Activated CD4-positive, CD25-positive, alpha-beta regulatory T cell treated with anti-CD3 and anti-CD28 coated beads, Interleukin-2, amount 50 U/mL, for 72 hours (primary cell): Measurements from ENCODE around the gene TLDC2.
"Not testable (repeated sequence)": the region's sequence is repeated elsewhere in the genome, so short reads cannot be mapped to it uniquely, and the experiment has no call there.

Source experiments
- DNase-seq: peaks from one replicate; pipeline ENCODE4 v3.0.0; 2021

Gene TLDC2

DNA sequence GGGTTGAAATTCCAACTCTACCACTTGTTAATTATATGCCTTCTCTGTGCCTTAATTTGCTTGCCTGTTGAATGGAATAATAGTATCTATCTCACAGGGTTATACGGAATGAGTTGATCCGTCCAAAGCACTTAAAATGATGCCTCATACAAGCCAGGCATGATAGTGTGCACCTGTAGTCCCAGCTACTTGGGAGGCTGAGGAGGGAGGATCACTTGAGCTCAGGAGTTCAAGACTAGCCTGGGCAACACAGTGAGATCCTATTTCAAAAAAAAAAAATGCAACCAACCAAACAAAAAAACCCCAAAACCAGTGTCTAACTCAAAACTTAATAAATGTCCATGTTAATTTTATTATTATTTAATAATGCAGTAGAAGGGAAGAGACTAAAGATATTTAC lies 40.3 kb downstream of the TLDC2 start:
- no peak for DNase-seq

DNA sequence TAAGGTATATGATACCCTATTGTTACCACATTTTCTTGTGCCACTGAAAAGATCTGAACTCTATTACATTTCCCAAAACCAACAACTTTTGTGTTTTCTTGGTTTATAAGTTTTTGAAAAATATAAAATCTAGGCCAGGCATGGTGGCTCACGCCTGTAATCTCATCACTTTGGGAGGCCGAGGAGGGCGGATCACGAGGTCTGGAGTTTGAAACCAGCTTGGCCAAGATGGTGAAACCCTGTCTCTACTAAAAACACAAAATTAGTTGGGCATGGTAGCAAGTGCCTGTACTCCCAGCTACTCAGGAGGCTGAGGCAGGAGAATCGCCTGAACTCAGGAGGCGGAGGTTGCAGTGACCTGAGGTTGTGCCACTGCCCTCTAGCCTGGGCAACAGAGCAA lies 41.3 kb downstream of the TLDC2 start:
- no peak for DNase-seq

DNA sequence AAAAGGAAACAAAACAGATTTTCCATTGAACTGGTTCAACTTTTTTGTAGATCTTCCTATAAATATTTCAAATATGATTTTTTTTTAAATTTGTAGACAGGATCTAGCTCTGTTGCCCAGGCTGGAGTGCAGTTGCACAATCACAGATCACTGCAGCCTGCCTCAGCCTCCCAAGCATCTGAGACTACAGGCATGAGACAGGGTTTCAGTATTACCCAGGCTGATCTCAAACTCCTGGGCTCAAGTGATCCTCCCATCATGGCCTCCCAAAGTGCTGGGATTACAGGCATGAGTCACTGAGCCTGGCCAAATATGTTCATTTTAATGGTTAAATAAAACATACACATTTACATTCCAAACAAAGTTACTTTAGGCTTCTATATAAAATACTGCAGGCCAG lies 42.0 kb downstream of the TLDC2 start:
- DNase-seq: no peak

DNA sequence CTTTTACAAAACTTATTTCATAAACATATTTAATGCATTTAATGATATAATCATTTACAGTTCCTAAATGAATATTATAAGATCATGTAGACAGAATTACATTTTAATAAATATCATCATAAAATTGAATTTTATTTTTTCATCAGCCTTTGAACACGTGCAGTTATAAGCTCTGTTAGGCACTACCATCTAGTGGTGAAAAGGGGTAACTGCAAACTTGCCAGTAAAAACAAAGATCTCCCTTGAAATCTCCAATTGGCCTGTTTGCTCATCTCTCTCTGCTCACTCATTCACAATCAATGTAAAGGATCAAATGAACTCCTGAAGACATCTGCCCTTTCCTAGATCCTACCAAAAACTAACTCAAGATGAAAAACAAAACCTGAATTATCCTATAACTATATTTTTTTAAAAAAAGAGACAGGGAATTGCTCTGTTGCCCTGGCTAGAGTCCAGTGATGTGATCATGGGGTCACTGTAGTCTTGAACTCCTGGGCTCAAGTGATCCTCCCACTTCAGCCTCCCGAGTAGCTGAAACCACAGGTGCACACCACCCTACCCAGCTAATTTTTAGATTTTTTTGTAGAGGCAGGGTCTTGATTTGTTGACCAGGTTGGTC lies 43.9 kb downstream of the TLDC2 start:
- DNase-seq: no peak

DNA sequence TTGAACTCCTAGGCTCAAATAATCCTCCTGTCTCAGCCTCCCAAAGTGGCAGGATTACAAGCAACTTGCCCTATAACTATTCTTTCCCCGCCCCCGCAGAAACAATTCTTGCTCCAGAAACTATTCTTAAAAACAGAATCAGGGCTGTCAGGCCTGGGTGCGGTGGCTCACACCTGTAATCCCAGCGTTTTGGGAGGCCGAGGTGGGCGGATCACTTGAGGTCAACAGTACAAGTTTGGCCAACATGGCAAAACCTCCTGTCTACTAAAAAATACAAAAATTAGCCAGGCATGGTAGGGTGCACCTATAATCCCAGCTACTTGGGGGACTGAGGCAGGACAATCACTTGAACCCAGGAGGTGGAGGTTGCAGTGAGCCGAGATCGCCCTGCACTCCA lies 44.4 kb downstream of the TLDC2 start:
- no peak for DNase-seq

DNA sequence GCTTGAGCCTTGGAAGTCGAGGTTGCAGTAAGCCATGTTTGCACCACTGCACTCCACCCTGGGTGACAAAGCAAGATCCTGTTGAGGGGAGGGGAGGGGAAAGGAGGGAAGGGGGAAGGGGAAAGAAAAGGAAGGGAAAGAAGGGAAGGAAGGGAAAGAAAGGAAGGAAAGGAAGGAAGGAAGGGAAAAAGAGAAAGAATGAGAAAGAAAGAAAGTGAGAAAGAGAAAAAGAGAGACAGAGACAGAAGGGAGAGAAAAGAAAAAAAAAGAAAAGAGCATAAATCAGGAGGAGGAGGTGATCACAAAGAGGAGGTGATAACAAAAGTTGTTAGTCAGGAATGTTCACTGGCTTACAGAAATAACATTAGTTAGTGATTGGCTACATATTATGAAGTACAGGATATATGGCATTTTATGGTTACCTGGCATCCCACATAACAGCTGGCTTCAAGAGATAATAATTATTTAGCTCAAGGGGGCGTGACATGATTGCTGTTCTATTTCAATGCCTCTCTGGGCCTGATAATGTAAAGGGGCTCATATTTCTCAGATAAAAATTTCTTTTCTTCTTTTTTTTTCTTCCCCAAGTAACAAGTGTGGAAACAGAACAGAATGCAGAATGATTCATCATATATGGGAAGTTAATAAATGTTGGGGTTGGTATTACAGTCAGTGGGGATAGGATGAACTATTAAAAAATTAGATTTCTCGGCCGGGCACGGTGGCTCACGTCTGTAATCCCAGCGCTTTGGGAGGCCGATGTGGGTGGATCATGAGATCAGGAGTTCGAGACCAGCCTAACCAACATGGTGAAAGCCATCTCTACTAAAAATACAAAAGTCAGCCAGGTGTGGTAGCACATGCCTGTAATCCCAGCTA lies 48.5 kb downstream of the TLDC2 start:
- DNase-seq: no peak

DNA sequence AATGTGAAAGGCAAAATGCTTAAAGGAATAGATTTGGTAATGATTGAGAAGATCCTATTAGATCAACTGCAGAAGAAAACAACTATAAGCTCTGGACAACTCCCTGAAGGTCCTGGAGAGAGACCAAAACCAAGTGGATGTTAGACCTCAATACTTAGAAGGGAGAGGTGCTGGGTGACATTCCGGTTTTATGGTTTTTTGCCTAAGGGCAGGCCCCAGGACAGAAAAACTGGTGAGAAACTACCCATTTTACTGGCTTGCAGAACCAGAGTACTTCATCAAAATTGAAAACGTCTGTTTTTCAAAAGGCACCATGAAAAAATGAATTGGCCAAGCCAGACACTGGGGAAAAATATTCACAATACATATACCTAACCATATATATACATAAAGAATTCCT lies 49.3 kb downstream of the TLDC2 start:
- DNase-seq: no peak

DNA sequence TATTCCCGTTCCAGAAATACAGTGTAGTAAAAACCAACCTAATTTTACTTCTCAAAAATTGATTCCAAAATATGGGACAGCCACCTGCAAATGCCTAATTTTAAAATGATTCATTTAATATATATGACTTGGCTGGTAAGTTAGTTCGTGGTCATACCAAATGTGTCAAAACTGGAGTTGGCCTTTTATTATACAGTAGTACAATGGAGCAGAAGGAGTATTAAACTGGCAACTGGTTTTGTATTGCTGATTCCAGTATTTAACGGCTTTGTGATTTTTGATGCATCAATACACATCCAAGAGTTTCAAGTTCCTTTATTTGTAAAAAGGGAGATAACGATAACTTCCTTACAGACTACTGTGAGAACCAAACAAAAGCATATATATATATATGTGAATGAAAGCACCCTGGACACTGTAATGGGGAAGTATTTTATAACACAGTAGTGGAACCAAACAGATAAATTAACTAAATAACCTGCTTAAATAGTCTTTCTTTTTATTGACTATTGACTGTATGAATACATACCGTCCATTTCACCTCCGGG lies 50.8 kb downstream of the TLDC2 start:
- DNase-seq: no peak

DNA sequence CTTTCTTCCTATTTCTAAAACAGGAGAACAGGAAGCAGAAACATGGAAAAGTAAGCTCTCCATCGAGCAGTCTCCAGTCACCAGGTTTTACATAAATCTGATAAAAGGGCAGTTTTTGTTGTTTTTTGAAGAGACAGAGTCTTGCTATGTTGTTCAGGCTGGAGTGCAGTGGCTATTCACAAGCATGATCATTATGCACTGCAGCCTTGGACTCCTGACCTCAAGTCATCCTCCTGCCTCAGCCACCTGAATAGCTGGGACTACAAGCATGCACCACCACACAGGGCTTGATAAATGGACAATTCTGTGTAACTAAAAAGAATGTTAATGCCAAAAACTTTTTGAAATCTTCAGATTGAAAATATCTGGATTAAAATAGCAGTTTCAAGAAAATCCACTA lies 51.8 kb downstream of the TLDC2 start:
- no peak for DNase-seq

DNA sequence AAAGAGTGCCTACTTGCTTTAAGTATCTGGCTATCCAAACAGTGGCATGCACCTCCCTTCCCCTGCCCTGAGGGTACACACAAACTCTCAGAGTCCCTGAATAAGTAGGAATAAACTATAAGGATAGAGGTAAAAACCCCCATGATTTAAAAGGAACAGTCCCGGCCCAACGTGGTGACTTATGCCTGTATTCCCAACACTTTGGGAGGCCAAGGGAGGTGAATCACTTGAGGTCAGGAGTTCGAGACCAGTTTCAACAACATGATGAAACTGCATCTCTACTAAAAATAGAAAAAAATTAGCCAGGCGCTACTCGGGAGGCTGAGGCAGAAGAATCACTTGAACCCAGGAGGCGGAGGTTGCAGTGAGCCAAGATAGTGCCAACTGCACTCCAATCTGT lies 53.4 kb downstream of the TLDC2 start:
- DNase-seq: no peak

DNA sequence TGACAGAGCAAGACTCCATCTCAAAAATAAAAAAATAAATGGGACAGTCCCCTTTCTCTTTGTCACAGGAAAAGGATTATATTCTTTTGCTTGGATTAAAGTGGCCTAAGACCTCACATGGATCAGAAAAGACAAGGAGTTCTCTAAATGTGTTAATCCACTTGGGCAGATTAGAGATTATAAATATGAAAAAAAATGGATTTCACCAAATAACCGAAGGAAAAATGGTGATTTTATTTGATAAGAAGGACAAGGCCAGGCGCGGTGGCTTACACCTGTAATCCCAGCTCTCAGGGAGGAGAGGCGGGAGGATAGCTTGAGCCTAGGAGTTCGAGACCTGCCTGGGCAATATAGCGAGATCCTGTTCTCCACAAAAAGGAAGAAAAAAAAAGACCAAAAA lies 53.8 kb downstream of the TLDC2 start:
- no peak for DNase-seq

DNA sequence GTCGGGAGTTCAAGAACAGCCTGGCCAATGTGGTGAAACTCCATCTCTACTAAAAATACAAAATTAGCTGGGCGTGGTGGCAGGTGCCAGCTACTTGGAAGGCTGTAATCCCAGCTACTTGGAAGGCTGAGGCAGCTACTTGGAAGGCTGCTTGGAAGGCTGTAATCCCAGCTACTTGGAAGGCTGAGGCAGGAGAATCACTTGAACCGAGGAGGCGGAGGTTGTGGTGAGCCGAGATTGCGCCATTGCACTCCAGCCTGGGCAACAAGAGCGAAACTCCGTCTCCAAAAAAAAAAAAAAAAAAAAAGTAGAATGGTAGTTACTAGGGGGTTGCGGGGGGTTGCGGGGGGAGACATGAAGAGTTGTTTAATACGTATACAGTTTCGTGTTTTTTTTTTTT lies 56.1 kb downstream of the TLDC2 start:
- peak; percentile 3 for DNase-seq

DNA sequence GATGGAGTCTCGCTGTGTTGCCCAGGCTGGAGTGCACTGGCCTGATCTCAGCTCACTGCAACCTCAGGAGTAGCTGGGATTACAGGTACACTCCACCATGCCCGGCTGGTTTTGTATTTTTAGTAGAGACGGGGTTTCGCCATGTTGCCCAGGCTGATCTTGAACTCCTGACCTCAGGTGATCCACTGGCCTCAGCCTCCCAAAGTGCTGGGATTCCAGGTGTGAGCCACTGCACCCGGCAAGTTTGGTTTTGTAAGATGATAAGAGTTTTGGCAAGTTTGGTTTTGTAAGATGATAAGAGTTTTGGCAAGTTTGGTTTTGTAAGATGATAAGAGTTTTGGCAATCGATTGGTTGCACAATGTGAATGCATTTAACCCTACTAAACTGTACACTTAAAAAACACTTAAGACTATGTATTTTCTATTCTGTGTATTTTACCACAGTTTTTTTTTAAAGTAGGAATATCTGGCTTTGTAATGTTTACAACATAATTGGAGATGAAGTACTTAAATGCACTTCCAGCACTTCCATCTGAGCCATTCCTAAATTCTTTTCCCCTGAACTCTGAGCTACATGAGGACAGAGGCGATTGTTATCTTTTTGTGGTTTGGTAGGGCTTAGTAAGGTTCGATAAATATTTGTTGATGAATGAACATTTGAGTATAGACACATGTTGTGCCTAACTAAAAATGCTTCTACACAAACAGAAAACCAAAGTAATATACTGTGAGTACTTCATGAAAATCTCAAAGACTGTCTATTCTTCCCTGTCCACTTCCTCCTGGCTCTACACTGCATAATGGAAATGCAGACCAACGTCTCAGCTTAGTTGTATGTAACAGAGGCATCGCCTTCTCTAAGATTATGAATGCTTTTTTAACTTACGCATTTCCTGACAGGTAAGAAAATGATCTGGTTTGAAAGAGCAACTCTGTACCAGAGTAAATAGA lies 56.8 kb downstream of the TLDC2 start:
- DNase-seq: peak; percentile 7

DNA sequence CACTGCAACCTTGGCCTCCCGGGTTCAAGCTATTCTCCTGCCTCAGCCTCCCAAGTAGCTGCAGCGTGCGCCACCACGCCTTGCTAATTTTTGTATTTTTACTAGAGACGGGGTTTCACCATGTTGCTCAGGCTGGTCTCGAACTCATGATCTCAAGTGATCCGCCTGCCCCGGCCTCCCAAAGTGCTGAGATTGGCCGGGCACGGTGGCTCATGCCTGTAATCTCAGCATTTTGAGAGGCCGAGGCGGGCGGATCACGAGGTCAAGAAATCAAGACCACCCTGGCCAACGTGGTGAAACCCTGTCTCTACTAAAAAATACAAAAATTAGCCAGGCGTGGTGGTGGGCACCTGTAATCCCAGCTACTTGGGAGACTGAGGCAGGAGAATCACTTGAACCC lies 57.6 kb downstream of the TLDC2 start:
- DNase-seq: not testable (repeated sequence)

DNA sequence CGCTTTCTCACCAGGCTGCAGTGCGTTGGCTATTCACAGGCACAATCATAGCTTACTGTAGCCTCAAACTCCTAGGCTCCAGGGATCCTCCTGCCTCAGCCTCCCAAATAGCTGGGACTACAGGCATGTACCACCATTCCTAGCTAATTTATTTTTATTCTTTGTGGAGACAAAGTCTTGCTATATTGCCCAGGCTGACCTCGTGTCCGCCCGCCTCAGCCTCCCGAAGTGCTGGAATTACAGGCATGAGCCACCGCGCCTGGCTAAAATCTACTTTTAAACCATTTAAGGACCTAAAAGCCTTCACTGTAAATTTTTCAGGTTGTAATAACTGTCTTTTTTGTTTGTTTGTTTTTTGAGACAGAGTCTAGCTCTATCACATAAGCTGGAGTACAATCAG lies 60.4 kb downstream of the TLDC2 start:
- DNase-seq: no peak

DNA sequence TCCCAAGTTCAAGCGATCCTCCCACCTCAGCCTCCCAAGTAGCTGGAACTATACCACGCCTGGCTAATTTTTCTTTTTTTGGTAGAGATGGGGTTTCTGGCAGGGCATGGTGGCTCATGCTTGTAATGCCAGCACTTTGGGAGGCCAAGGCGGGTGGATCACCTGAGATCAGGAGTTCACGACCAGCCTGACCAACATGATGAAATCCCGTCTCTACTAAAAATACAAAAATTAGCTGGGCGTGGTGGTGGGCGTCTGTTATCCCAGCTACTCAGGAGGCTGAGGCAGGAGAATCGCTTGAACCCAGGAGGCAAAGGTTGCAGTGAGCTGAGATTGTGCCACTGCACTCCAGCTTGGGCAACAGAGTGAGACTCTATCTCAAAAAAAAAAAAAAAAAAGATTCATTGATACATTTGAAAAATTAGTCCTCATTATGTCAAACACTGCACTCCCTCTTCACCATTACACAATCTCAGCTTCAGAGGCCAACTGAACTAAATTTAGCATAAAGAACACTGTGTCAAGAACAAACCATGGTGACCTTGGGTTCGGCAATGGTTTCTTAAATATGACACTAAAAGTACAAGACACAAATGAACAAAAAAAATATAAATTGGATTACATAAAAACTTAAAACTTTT lies 60.9 kb downstream of the TLDC2 start:
- DNase-seq: not testable (repeated sequence)

DNA sequence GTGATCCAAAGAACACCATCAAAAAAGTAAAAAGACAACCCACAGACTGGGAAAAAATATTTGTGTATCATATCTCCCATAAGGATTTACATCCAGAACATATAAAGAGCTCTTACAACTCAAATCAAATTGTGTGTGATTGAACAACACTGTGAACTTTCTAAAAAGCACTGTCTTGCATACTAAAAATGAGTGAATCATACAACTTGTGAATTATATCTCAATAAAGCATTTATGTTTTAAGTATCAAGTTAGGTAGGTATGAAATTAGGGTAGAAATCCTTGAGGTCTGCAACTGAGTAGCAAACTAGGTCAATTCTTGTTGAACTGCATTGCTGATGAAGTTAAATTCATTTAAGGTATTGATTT lies 61.4 kb downstream of the TLDC2 start:
- DNase-seq: no peak

DNA sequence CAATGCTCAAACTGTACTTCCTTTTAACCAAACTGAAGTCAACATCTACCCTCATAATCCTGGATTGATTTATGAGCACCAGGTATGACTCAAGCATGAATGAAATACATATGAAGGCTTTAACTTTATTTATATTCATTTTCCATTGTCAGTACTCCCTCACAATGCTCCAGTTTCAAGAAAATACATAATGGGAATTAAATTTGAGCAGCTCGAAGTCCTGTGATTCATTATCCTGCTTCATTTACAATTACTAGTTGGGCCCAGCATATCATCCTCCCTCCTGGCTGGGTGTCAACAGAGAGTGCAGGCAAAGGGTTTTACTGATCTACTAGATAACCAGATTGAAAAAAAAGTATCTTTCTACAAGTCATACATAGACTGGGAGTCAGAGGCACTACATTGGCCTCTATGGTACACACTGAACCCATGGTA lies 65.5 kb downstream of the TLDC2 start:
- DNase-seq: no peak
